Upper lobe of right lung (tissue), 1 donor: ENCODE results near the gene NONO. TPM values are rescaled to one million over a fixed set of nuclear protein-coding genes. Genes with fewer than 3 reads are reported as not detected.
"Not testable (repeated sequence)": the region's sequence is repeated elsewhere in the genome, so short reads cannot be mapped to it uniquely, and the experiment has no call there.

Experiments
- ATAC-seq: fragments of 200-7000 bp; cut with Tn5 transposase; one replicate; pipeline ENCODE4 v1.9.1; 2020; ENCODE audit warnings: mild to moderate bottlenecking, moderate library complexity
- DNase-seq: peaks from one replicate; pipeline ENCODE4 v3.0.0-alpha.2; 2020
- H3K27ac ChIP-seq: fragments of 200-600 bp; one replicate; pipeline ENCODE4 v1.8.0; 2022
- H3K27me3 ChIP-seq: fragments of 200-600 bp; one replicate; pipeline ENCODE4 v1.8.0; 2022; ENCODE audit warnings: mild to moderate bottlenecking
- H3K36me3 ChIP-seq: fragments of 200-600 bp; one replicate; pipeline ENCODE4 v1.8.0; 2022
- H3K4me1 ChIP-seq: fragments of 200-600 bp; one replicate; pipeline ENCODE4 v1.8.0; 2022
- H3K4me3 ChIP-seq: fragments of 200-600 bp; one replicate; pipeline ENCODE4 v1.8.0; 2022; ENCODE audit warnings: mild to moderate bottlenecking
- H3K9me3 ChIP-seq: fragments of 200-600 bp; one replicate; pipeline ENCODE4 v1.8.0; 2022
- CTCF ChIP-seq: fragments of 200-600 bp; IDR thresholded peaks from one replicate; pipeline ENCODE4 v1.8.0; 2022; ENCODE audit warnings: antibody characterized with exemption
- intact Hi-C: fragments of 100-400 bp; cut with DNase I; formaldehyde crosslinking; loops from one replicate; pipeline ENCODE4 v1.11.0; 2022
- total RNA-seq: library from RNA; stranded (reverse); fragmentation: NEBNext Ultra II Directional; extraction: Animal tissue kit (Norgen Biotek cat#: 25700); gene quantifications from one replicate; pipeline ENCODE4 v1.2.1, GENCODE V29; 2021
- donor health status: DM: no; HTN: yes; CAD: no; lungs with severe emphysema.

NONO gene
- total RNA-seq, 1 donor from 2014 or later = 208 TPM

GRCh38 chrX:71292669-71293365 is 9.4 kb downstream of the NONO start:
- peaks cover 72% of the 10 kb centered on the region for H3K36me3 ChIP-seq
- no peak for DNase-seq
- no peak for TF ChIP-seq CTCF

GRCh38 chrX:71296806-71297205 is 13.4 kb downstream of the NONO start:
- no peak for TF ChIP-seq CTCF
- intact Hi-C loops = no loop called here
- ATAC-seq = no peak
- no peak overlapping the region for H3K27ac ChIP-seq
- H3K27me3 ChIP-seq = no peaks in the 10 kb centered on the region
- H3K36me3 ChIP-seq = peaks cover 80% of the 10 kb centered on the region
- no peak for DNase-seq
- H3K4me1 ChIP-seq = no peaks in the 10 kb centered on the region
- no peak overlapping the region for H3K4me3 ChIP-seq
- H3K9me3 ChIP-seq = no peaks in the 10 kb centered on the region

More at GRCh38 chrX:71292669-71293365, 9.4 kb downstream of the NONO start:
- no peaks in the 10 kb centered on the region for H3K27me3 ChIP-seq
- no peak for ATAC-seq
- no peak overlapping the region for H3K4me3 ChIP-seq
- no peaks in the 10 kb centered on the region for H3K9me3 ChIP-seq
- H3K4me1 ChIP-seq = no peaks in the 10 kb centered on the region
- no peak overlapping the region for H3K27ac ChIP-seq
- intact Hi-C loops = no loop called here

- Histone ChIP-seq H3K36me3 (peaks cover 67% of the 10 kb centered on the region), H3K4me3 (no peak overlapping the region), H3K4me1 (no peaks in the 10 kb centered on the region), H3K9me3 (no peaks in the 10 kb centered on the region), H3K27ac (no peak overlapping the region), H3K27me3 (no peaks in the 10 kb centered on the region)
- no peak for TF ChIP-seq CTCF
- ATAC-seq (no peak), DNase-seq (no peak)
- intact Hi-C loops = no loop called here
These were observed 14.7 kb downstream of the NONO start for GRCh38 chrX:71298119-71298518.

GRCh38 chrX:71300064-71300463 is 16.6 kb downstream of the NONO start:
- H3K27me3 ChIP-seq, H3K4me1 ChIP-seq, DNase-seq, H3K4me3 ChIP-seq, intact Hi-C loops, ATAC-seq, H3K27ac ChIP-seq, H3K9me3 ChIP-seq: not testable (repeated sequence)
- H3K36me3 ChIP-seq = peaks cover 48% of the 10 kb centered on the region

- H3K4me1 ChIP-seq, H3K27ac ChIP-seq, H3K9me3 ChIP-seq, H3K4me3 ChIP-seq, H3K27me3 ChIP-seq, ATAC-seq, DNase-seq, intact Hi-C loops: not testable (repeated sequence)
- H3K36me3 ChIP-seq = peaks cover 43% of the 10 kb centered on the region
These were observed 17.1 kb downstream of the NONO start for GRCh38 chrX:71300495-71300894.

DNA sequence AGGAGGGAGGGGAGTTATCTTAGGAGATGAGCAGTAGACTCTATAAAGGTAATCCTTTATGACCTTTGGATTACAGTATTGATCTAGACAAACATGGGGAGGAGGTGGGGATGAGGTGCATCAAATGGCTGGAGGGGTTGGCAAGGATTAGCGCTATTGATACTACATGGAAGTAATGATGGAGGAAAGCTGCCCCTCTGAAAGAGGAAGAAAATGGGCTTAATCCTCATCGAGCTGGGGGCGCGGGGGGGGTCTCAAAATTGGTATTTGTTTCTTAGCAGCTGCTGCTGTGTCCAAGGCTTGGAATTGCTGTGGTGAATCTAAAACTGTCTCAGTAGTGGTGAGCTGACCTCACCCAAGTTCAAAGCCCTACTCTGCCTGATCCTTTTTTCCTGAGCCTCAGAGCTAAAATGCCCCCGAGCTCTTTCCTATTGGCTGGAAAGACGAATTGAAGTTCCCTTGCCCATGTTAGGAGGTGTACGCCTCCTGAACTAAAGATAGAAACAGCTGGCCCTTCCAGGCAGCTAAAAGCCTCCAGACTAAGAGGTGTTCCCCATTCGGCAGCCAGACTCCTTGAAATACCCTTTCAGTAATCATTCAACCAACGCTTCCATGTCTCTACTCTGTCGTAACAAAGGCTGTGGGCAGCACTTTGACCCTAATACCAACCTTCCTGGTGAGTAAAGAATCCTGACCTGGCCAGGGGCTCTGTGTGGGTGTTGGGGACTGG is 17.9 kb downstream of the NONO start, which contains the start of gene ITGB1BP2:
TSS of gene ITGB1BP2 (plus strand) at position 556 of the 730 bp plus-strand sequence. CDS start at position 613, 57 bp downstream.
- Histone ChIP-seq H3K9me3 (no peaks in the 10 kb centered on the region), H3K4me3 (no peak within 1 kb of the TSS), H3K27me3 (no peaks in the 10 kb centered on the region), H3K4me1 (no peaks in the 10 kb centered on the region), H3K36me3 (peaks cover 36% of the 10 kb centered on the region), H3K27ac (no peak within 1 kb of the TSS)
- DNase-seq (no peak), ATAC-seq (peak; percentile 26)
- intact Hi-C loops = no loop called here
- no peak for TF ChIP-seq CTCF
